HG02852 (cell line): Measurements from ENCODE around the gene ZNF292.
A peak's percentile ranks its signal among the peaks of the same experiment; 100 is the strongest.
"Not testable (repeated sequence)": the region's sequence is repeated elsewhere in the genome, so short reads cannot be mapped to it uniquely, and the experiment has no call there.

Experiments
- ATAC-seq: cut with Tn5 transposase; IDR thresholded peaks from one replicate; pipeline ENCODE4 v1.9.1; 2021; ENCODE audit warnings: mild to moderate bottlenecking, moderate library complexity; ENCODE audit not compliant: unreplicated experiment

The ZNF292 gene

GRCh38 chr6:87154993-87155841, at the start of gene ZNF292:
Gene ZNF292 (plus strand): TSS chr6:87155565. CDS start chr6:87155592, 27 bp downstream.
- ATAC-seq, result peak; percentile 66

GRCh38 chr6:87105823-87106222, 49.5 kb upstream of the ZNF292 start:
- ATAC-seq, result no peak

GRCh38 chr6:87110636-87111035, 44.7 kb upstream of the ZNF292 start:
- ATAC-seq, result no peak

GRCh38 chr6:87115402-87116135, 39.8 kb upstream of the ZNF292 start:
- ATAC-seq, result peak; percentile 97

- ATAC-seq, result no peak
Measured at GRCh38 chr6:87116922-87117321, 38.4 kb upstream of the ZNF292 start.

GRCh38 chr6:87118054-87118453, 37.3 kb upstream of the ZNF292 start:
- ATAC-seq, result no peak

- ATAC-seq, result no peak
Measured at GRCh38 chr6:87122477-87122876, 32.9 kb upstream of the ZNF292 start.

- no peak for ATAC-seq
Measured at GRCh38 chr6:87124074-87124473, 31.3 kb upstream of the ZNF292 start.

GRCh38 chr6:87126501-87126900, 28.9 kb upstream of the ZNF292 start:
- ATAC-seq, result no peak

- ATAC-seq, result no peak
Measured at GRCh38 chr6:87127737-87128136, 27.6 kb upstream of the ZNF292 start.

- ATAC-seq, result no peak
Measured at GRCh38 chr6:87136963-87137362, 18.4 kb upstream of the ZNF292 start.

- no peak for ATAC-seq
Measured at GRCh38 chr6:87139236-87139635, 16.1 kb upstream of the ZNF292 start.

- ATAC-seq, result not testable (repeated sequence)
Measured at GRCh38 chr6:87139927-87140326, 15.4 kb upstream of the ZNF292 start.

GRCh38 chr6:87146363-87146762, 9.0 kb upstream of the ZNF292 start:
- peak; percentile 88 for ATAC-seq

- ATAC-seq, result no peak
Measured at GRCh38 chr6:87150406-87150805, 5.0 kb upstream of the ZNF292 start.

- no peak for ATAC-seq
Measured at GRCh38 chr6:87151471-87151780, 3.9 kb upstream of the ZNF292 start.

GRCh38 chr6:87151781-87152525, 3.4 kb upstream of the ZNF292 start:
- ATAC-seq, result peak; percentile 29

GRCh38 chr6:87152526-87152955, 2.8 kb upstream of the ZNF292 start:
- peak; percentile 0 for ATAC-seq

GRCh38 chr6:87154641-87154992, 748 bp upstream of the ZNF292 start:
- no peak for ATAC-seq

- peak; percentile 4 for ATAC-seq
Measured at GRCh38 chr6:87155842-87156815, 764 bp downstream of the ZNF292 start.
